Left ventricle myocardium inferior (tissue), 1 donor: Measurements from ENCODE around the gene DCAF6. TPM values are rescaled to one million over a fixed set of nuclear protein-coding genes. Genes with fewer than 3 reads are reported as not detected.

ENCODE experiments used
- DNase-seq: peaks from one replicate; pipeline ENCODE4 v3.0.0-alpha.2; 2020
- H3K27ac ChIP-seq: fragments of 200-600 bp; replicated peaks from 2 replicates; pipeline ENCODE4 v1.8.0; 2021
- H3K27me3 ChIP-seq: fragments of 200-600 bp; 2 replicates; pipeline ENCODE4 v1.8.0; 2021; ENCODE audit warnings: low read depth
- H3K36me3 ChIP-seq: fragments of 200-600 bp; 2 replicates; pipeline ENCODE4 v1.8.0; 2021
- H3K4me1 ChIP-seq: fragments of 200-600 bp; 2 replicates; pipeline ENCODE4 v1.8.0; 2021
- H3K4me3 ChIP-seq: fragments of 200-600 bp; 2 replicates; pipeline ENCODE4 v1.8.0; 2021; ENCODE audit warnings: mild to moderate bottlenecking, moderate library complexity
- H3K9me3 ChIP-seq: fragments of 200-600 bp; replicated peaks from 2 replicates; pipeline ENCODE4 v1.8.0; 2021
- intact Hi-C: fragments of 100-400 bp; cut with micrococcal nuclease; formaldehyde crosslinking; loops from one replicate; pipeline ENCODE4 v1.11.0; 2022
- total RNA-seq: library from RNA; stranded (reverse); fragmentation: NEBNext Ultra II Directional; extraction: Animal tissue kit (Norgen Biotek cat#: 25700); gene quantifications from one replicate; pipeline ENCODE4 v1.2.1, GENCODE V29; 2021
- TF ChIP-seq, protein P1 (sequence below): fragments of 200-600 bp; IDR thresholded peaks from 2 replicates; pipeline ENCODE4 v1.8.0; 2021; ENCODE audit warnings: antibody characterized with exemption, mild to moderate bottlenecking, borderline replicate concordance
- donor health status: DM: no; HTN: yes; CAD: no; lungs with severe emphysema.

DCAF6 gene
- total RNA-seq, 1 donor from 2014 or later: 196 TPM

DNA sequence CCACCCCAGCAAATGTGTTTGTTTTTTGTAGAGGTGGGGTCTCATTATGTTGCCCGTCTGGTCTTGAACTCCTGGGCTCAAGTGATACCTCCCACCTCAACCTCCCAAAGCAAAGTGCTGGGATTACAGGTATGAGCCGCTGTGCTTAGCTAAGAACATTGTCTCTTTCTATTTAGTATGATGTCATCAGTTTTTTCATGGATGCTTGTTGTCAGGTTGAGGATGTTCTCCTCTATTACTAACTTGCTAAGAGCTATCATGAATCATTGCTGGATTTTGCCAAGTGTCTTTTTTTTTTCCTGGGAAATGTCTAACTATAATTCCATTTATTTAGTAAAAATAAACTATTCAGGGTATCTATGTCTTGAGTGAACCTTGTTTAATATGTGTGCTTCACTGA lies 19.4 kb downstream of the DCAF6 start:
- Histone ChIP-seq H3K27me3 (no peaks in the 10 kb centered on the region), H3K9me3 (no peaks in the 10 kb centered on the region), H3K4me1 (peaks cover 31% of the 10 kb centered on the region), H3K4me3 (no peak overlapping the region), H3K36me3 (peaks cover 42% of the 10 kb centered on the region), H3K27ac (no peak overlapping the region)
- intact Hi-C loops: no loop called here
- TF ChIP-seq, protein P1, sequence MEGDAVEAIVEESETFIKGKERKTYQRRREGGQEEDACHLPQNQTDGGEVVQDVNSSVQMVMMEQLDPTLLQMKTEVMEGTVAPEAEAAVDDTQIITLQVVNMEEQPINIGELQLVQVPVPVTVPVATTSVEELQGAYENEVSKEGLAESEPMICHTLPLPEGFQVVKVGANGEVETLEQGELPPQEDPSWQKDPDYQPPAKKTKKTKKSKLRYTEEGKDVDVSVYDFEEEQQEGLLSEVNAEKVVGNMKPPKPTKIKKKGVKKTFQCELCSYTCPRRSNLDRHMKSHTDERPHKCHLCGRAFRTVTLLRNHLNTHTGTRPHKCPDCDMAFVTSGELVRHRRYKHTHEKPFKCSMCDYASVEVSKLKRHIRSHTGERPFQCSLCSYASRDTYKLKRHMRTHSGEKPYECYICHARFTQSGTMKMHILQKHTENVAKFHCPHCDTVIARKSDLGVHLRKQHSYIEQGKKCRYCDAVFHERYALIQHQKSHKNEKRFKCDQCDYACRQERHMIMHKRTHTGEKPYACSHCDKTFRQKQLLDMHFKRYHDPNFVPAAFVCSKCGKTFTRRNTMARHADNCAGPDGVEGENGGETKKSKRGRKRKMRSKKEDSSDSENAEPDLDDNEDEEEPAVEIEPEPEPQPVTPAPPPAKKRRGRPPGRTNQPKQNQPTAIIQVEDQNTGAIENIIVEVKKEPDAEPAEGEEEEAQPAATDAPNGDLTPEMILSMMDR: no peak
- no peak for DNase-seq

DNA sequence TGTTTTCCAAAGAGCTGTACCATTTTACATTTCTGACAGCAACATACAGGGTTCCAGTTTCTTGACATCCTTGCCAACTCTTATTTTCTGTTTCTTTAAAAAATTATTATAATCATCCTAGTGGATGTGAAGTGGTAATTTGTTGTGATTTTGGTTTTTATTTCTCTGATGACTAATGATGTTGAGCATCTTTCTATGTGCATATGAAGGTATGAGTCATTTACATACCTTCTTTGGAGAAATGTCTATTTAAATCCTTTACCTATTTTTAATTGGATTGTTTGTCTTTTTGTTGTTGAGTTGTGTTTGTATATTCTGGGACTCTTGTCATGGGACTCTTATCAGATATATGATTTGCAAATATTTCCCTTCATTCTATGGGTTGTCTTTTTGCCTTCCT lies 21.2 kb downstream of the DCAF6 start:
- intact Hi-C loops: no loop called here
- Histone ChIP-seq H3K27me3 (no peaks in the 10 kb centered on the region), H3K4me1 (peaks cover 31% of the 10 kb centered on the region), H3K9me3 (no peaks in the 10 kb centered on the region), H3K36me3 (peaks cover 32% of the 10 kb centered on the region), H3K27ac (no peak overlapping the region), H3K4me3 (no peak overlapping the region)
- TF ChIP-seq, protein P1: no peak
- DNase-seq: no peak

DNA sequence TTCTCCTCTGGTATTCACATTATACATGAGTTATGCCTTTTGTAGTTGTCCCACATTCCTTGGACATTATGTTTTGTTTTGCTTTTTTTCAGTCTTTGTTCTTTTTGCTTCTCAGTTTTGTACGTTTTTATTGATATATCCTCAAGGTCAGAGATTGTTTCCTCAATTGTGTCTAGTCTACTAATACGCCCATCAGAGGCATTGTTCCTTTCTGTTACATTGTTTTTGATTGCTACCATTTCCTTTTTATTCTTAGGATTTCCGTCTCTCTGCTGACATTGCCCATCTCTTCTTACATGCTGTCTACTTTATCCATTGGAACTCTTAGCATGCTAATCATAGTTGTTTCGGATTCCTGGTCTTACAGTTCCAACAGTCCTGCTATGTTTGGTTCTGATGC lies 28.2 kb downstream of the DCAF6 start:
- Histone ChIP-seq H3K9me3 (no peaks in the 10 kb centered on the region), H3K27ac (peak overlapping the region; percentile 35), H3K36me3 (peaks cover 10% of the 10 kb centered on the region), H3K27me3 (no peaks in the 10 kb centered on the region), H3K4me3 (no peak overlapping the region), H3K4me1 (peaks cover 68% of the 10 kb centered on the region)
- intact Hi-C loops: no loop called here
- TF ChIP-seq, protein P1: no peak
- no peak for DNase-seq

GRCh38 chr1:167966050-167966449 lies 29.6 kb downstream of the DCAF6 start:
- no peaks in the 10 kb centered on the region for H3K27me3 ChIP-seq
- peaks cover 55% of the 10 kb centered on the region for H3K4me1 ChIP-seq
- TF ChIP-seq, protein P1: no peak
- H3K36me3 ChIP-seq: peaks cover 10% of the 10 kb centered on the region
- DNase-seq: no peak
- no peak overlapping the region for H3K27ac ChIP-seq
- intact Hi-C loops: no loop called here
- H3K4me3 ChIP-seq: no peak overlapping the region
- H3K9me3 ChIP-seq: no peaks in the 10 kb centered on the region

DNA sequence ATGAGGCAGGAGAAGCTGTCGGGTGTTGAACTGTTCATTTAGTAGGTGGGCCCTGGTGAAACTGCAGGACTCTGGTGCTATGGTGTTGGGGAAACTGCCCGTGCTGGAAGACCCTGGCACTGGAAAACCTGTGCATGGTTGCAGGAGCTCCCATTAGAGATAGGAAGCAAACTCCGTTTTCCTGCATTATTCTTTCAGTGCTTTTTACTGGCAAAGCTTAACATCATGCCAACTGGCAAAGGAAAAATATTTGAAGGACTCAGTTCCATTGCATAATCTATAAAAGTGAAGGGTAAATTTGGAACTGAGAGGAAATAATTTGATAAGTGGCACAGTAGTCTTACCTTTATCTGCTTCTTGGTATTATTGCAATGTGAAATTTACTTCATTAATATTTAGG lies 32.1 kb downstream of the DCAF6 start:
- intact Hi-C loops: no loop called here
- TF ChIP-seq, protein P1: no peak
- DNase-seq: no peak
- Histone ChIP-seq H3K4me1 (peaks cover 61% of the 10 kb centered on the region), H3K4me3 (no peak overlapping the region), H3K36me3 (peaks cover 10% of the 10 kb centered on the region), H3K27ac (peak overlapping the region; percentile 21), H3K27me3 (no peaks in the 10 kb centered on the region), H3K9me3 (no peaks in the 10 kb centered on the region)

DNA sequence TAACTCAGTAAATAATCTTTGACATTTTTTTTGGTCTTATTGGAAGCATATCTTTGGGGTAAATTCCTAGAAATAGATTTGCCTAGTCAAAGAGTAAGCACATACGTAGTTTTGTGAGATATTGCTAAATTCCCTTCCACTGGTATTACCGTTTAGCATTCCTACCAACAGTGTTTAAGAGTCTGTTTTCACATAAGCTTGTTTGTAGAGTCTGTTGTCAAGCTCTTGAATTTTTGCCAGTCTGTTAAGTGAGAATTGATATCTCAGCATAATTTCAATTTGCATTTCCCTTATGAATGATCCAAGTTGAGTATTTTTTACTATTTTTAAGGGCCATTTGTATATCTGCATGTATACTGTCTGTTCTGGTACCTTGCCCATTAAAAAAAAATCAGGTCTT lies 37.3 kb downstream of the DCAF6 start:
- intact Hi-C loops: no loop called here
- DNase-seq: no peak
- peaks cover 30% of the 10 kb centered on the region for H3K36me3 ChIP-seq
- H3K27ac ChIP-seq: no peak overlapping the region
- peaks cover 42% of the 10 kb centered on the region for H3K4me1 ChIP-seq
- TF ChIP-seq, protein P1: no peak
- H3K4me3 ChIP-seq: no peak overlapping the region
- no peaks in the 10 kb centered on the region for H3K27me3 ChIP-seq
- no peaks in the 10 kb centered on the region for H3K9me3 ChIP-seq
